Measurements from ENCODE around the gene IL17RA. TPM values are rescaled to one million over a fixed set of nuclear protein-coding genes. Genes with fewer than 3 reads are reported as not detected.

Gene IL17RA
- total RNA-seq, 1 donor: 6.2 TPM

DNA sequence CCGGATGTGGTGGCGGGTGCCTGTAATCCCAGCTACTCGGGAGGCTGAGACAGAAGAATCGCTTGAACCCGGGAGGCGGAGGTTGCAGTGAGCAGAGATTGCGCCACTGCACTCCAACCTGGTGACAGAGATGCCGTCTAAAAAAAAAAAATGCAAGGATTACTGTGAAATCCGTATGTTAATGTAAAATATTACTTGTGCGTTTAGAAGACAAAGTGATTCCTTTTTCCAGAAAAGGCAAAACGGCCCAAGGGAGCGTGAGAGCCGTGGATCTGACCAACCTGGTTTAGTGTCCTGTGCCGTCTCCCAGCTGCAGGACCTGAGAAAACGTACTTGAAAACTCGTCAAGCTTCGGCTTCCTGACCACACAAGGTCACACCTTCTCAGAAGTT, 73.4 kb downstream of the IL17RA start:
- H3K4me2 ChIP-seq (ENCODE audit: insufficient read depth, low read length): peak overlapping the region; percentile 88
- H2AFZ ChIP-seq (ENCODE audit: low read length): peak overlapping the region; percentile 89
- H4K20me1 ChIP-seq (ENCODE audit: insufficient read depth, low read length): no peaks in the 10 kb centered on the region
- TF ChIP-seq, protein P1, sequence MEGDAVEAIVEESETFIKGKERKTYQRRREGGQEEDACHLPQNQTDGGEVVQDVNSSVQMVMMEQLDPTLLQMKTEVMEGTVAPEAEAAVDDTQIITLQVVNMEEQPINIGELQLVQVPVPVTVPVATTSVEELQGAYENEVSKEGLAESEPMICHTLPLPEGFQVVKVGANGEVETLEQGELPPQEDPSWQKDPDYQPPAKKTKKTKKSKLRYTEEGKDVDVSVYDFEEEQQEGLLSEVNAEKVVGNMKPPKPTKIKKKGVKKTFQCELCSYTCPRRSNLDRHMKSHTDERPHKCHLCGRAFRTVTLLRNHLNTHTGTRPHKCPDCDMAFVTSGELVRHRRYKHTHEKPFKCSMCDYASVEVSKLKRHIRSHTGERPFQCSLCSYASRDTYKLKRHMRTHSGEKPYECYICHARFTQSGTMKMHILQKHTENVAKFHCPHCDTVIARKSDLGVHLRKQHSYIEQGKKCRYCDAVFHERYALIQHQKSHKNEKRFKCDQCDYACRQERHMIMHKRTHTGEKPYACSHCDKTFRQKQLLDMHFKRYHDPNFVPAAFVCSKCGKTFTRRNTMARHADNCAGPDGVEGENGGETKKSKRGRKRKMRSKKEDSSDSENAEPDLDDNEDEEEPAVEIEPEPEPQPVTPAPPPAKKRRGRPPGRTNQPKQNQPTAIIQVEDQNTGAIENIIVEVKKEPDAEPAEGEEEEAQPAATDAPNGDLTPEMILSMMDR (IDR thresholded peaks at IDR 0.05; ENCODE audit: extremely low read depth, low read depth, low read length): no peak
- H3K4me3 ChIP-seq (ENCODE audit: insufficient read depth, low read length): peak overlapping the region; percentile 86
- no peaks in the 10 kb centered on the region for H3K9me3 ChIP-seq (ENCODE audit: low read depth, low read length)
- no peaks in the 10 kb centered on the region for H3K36me3 ChIP-seq (ENCODE audit: insufficient read depth, low read length)
- DNase-seq (ENCODE audit: insufficient read length, low spot score, missing footprints): peak; percentile 82
- H3K79me2 ChIP-seq (ENCODE audit: insufficient read depth, low read length): peaks cover 19% of the 10 kb centered on the region
- no peaks in the 10 kb centered on the region for H3K4me1 ChIP-seq (ENCODE audit: insufficient read depth, low read length)
- H3K27ac ChIP-seq (ENCODE audit: low read depth, low read length): peak overlapping the region; percentile 28
- no peaks in the 10 kb centered on the region for H3K27me3 ChIP-seq (ENCODE audit: insufficient read depth, low read length)

GRCh38 chr22:17158568-17159503, 74.0 kb downstream of the IL17RA start, which contains the start of gene HDHD5:
Gene HDHD5, minus strand, starts transcription at chr22:17159277. Its CDS starts 26 bp downstream, at chr22:17159251.
- Histone ChIP-seq H3K27me3 (ENCODE audit: insufficient read depth, low read length) (no peaks in the 10 kb centered on the region), H3K79me2 (ENCODE audit: insufficient read depth, low read length) (peaks cover 15% of the 10 kb centered on the region), H4K20me1 (ENCODE audit: insufficient read depth, low read length) (no peaks in the 10 kb centered on the region), H2AFZ (ENCODE audit: low read length) (peak within 1 kb of the TSS; percentile 97), H3K4me3 (ENCODE audit: insufficient read depth, low read length) (peak within 1 kb of the TSS; percentile 86), H3K4me1 (ENCODE audit: insufficient read depth, low read length) (no peaks in the 10 kb centered on the region), H3K4me2 (ENCODE audit: insufficient read depth, low read length) (peak within 1 kb of the TSS; percentile 88), H3K36me3 (ENCODE audit: insufficient read depth, low read length) (no peaks in the 10 kb centered on the region), H3K27ac (ENCODE audit: low read depth, low read length) (peak within 1 kb of the TSS; percentile 28), H3K9me3 (ENCODE audit: low read depth, low read length) (no peaks in the 10 kb centered on the region)
- peak; percentile 98 for DNase-seq (ENCODE audit: insufficient read length, low spot score, missing footprints)
- TF ChIP-seq, protein P1 (IDR thresholded peaks at IDR 0.05; ENCODE audit: extremely low read depth, low read depth, low read length): no peak

- Histone ChIP-seq H3K4me1 (ENCODE audit: insufficient read depth, low read length) (no peaks in the 10 kb centered on the region), H2AFZ (ENCODE audit: low read length) (peak overlapping the region; percentile 97), H3K27ac (ENCODE audit: low read depth, low read length) (no peak overlapping the region), H3K36me3 (ENCODE audit: insufficient read depth, low read length) (no peaks in the 10 kb centered on the region), H3K4me2 (ENCODE audit: insufficient read depth, low read length) (peak overlapping the region; percentile 88), H3K79me2 (ENCODE audit: insufficient read depth, low read length) (peaks cover 15% of the 10 kb centered on the region), H3K4me3 (ENCODE audit: insufficient read depth, low read length) (peak overlapping the region; percentile 86), H3K27me3 (ENCODE audit: insufficient read depth, low read length) (no peaks in the 10 kb centered on the region), H4K20me1 (ENCODE audit: insufficient read depth, low read length) (no peaks in the 10 kb centered on the region), H3K9me3 (ENCODE audit: low read depth, low read length) (no peaks in the 10 kb centered on the region)
- TF ChIP-seq, protein P1 (IDR thresholded peaks at IDR 0.05; ENCODE audit: extremely low read depth, low read depth, low read length): no peak
- peak; percentile 87 for DNase-seq (ENCODE audit: insufficient read length, low spot score, missing footprints)
Observed at GRCh38 chr22:17159504-17159951, 74.7 kb downstream of the IL17RA start.

GRCh38 chr22:17161991-17162390, 77.2 kb downstream of the IL17RA start:
- no peak overlapping the region for H3K4me2 ChIP-seq (ENCODE audit: insufficient read depth, low read length)
- no peak overlapping the region for H3K27ac ChIP-seq (ENCODE audit: low read depth, low read length)
- H3K36me3 ChIP-seq (ENCODE audit: insufficient read depth, low read length): no peaks in the 10 kb centered on the region
- no peak overlapping the region for H3K4me3 ChIP-seq (ENCODE audit: insufficient read depth, low read length)
- H3K9me3 ChIP-seq (ENCODE audit: low read depth, low read length): no peaks in the 10 kb centered on the region
- no peak for DNase-seq (ENCODE audit: insufficient read length, low spot score, missing footprints)
- H3K27me3 ChIP-seq (ENCODE audit: insufficient read depth, low read length): no peaks in the 10 kb centered on the region
- peaks cover 8% of the 10 kb centered on the region for H3K79me2 ChIP-seq (ENCODE audit: insufficient read depth, low read length)
- no peaks in the 10 kb centered on the region for H3K4me1 ChIP-seq (ENCODE audit: insufficient read depth, low read length)
- H4K20me1 ChIP-seq (ENCODE audit: insufficient read depth, low read length): no peaks in the 10 kb centered on the region
- TF ChIP-seq, protein P1 (IDR thresholded peaks at IDR 0.05; ENCODE audit: extremely low read depth, low read depth, low read length): no peak
- no peak overlapping the region for H2AFZ ChIP-seq (ENCODE audit: low read length)

Measured in osteoblast (primary cell).